Measurements from ENCODE around the gene CLDN10.

CLDN10 gene

GRCh38 chr13:95624020-95624419 is 71.5 kb downstream of the CLDN10 start:
- H3K4me2 ChIP-seq (ENCODE audit: insufficient read depth, low read length, poor library complexity, severe bottlenecking) = no peak overlapping the region
- H2BK12ac ChIP-seq (ENCODE audit: low read length) = no peak overlapping the region
- no peak overlapping the region for H2AK5ac ChIP-seq (ENCODE audit: low read depth, low read length)
- no peak overlapping the region for H3K4ac ChIP-seq (ENCODE audit: low read length)
- H3K27me3 ChIP-seq (ENCODE audit: control insufficient read depth in 3 of 3, insufficient read depth in 3 of 3, low read depth in 1 of 3, low read length in 3 of 3) = no peaks in the 10 kb centered on the region
- no peaks in the 10 kb centered on the region for H3K79me1 ChIP-seq (ENCODE audit: low read depth, low read length)
- no peak overlapping the region for H3K14ac ChIP-seq (ENCODE audit: low read length)
- no peak overlapping the region for H2BK120ac ChIP-seq (ENCODE audit: low read depth, low read length)
- no peak overlapping the region for H4K8ac ChIP-seq (ENCODE audit: low read depth, low read length)
- no peak overlapping the region for H3K4me3 ChIP-seq (ENCODE audit: low read length in 2 of 2)
- no peaks in the 10 kb centered on the region for H3K4me1 ChIP-seq (ENCODE audit: control insufficient read depth in 2 of 2, insufficient read depth in 1 of 2, low read depth in 1 of 2, low read length in 2 of 2)
- H3K18ac ChIP-seq (ENCODE audit: low read length) = no peak overlapping the region
- no peaks in the 10 kb centered on the region for H3K9me3 ChIP-seq (replicated peaks in 1 of 2; ENCODE audit: control insufficient read depth in 2 of 2, insufficient read depth in 1 of 2, low read depth in 1 of 2, low read length in 2 of 2)
- DNase-seq (ENCODE audit: low spot score) = peak; percentile 51
- no peak overlapping the region for H2BK5ac ChIP-seq (ENCODE audit: low read length)
- H3K27ac ChIP-seq (replicated peaks; ENCODE audit: low read length) = no peak overlapping the region
- no peak overlapping the region for H3K23ac ChIP-seq (ENCODE audit: low read depth, low read length, poor library complexity)
- no peak overlapping the region for H3K9ac ChIP-seq (ENCODE audit: low read depth, low read length, poor library complexity)
- no peak overlapping the region for H4K91ac ChIP-seq (ENCODE audit: low read depth, low read length, poor library complexity)
- no peak overlapping the region for H2BK15ac ChIP-seq (ENCODE audit: low read length)
- no peak overlapping the region for H2AFZ ChIP-seq (ENCODE audit: low read length)
- H3K36me3 ChIP-seq (replicated peaks in 1 of 2; ENCODE audit: control insufficient read depth in 2 of 2, insufficient read depth in 2 of 2, low read length in 2 of 2) = peaks cover 23 to 98% of the 10 kb centered on the region in 2 donors
- no CpG with 5 or more reads among the region's 5 CpGs for WGBS, 2 donors (ENCODE audit: extremely low coverage in 2 of 2, insufficient read length in 2 of 2, insufficient replicate concordance in 1 of 2)

- peaks cover 32 to 99% of the 10 kb centered on the region in 2 donors for H3K36me3 ChIP-seq (replicated peaks in 1 of 2; ENCODE audit: control insufficient read depth in 2 of 2, insufficient read depth in 2 of 2, low read length in 2 of 2)
- H2AFZ ChIP-seq (ENCODE audit: low read length) = no peak overlapping the region
- no peak overlapping the region for H4K8ac ChIP-seq (ENCODE audit: low read depth, low read length)
- no peak overlapping the region for H2BK12ac ChIP-seq (ENCODE audit: low read length)
- no peak overlapping the region for H2BK5ac ChIP-seq (ENCODE audit: low read length)
- no peaks in the 10 kb centered on the region for H3K4me1 ChIP-seq (ENCODE audit: control insufficient read depth in 2 of 2, insufficient read depth in 1 of 2, low read depth in 1 of 2, low read length in 2 of 2)
- no peak overlapping the region for H2BK15ac ChIP-seq (ENCODE audit: low read length)
- H3K18ac ChIP-seq (ENCODE audit: low read length) = no peak overlapping the region
- no peak overlapping the region for H3K23ac ChIP-seq (ENCODE audit: low read depth, low read length, poor library complexity)
- H3K4me3 ChIP-seq (ENCODE audit: low read length in 2 of 2) = no peak overlapping the region
- H3K4me2 ChIP-seq (ENCODE audit: insufficient read depth, low read length, poor library complexity, severe bottlenecking) = no peak overlapping the region
- no peaks in the 10 kb centered on the region for H3K27me3 ChIP-seq (ENCODE audit: control insufficient read depth in 3 of 3, insufficient read depth in 3 of 3, low read depth in 1 of 3, low read length in 3 of 3)
- DNase-seq (ENCODE audit: low spot score) = no peak
- H3K9ac ChIP-seq (ENCODE audit: low read depth, low read length, poor library complexity) = no peak overlapping the region
- no peak overlapping the region for H3K4ac ChIP-seq (ENCODE audit: low read length)
- H3K27ac ChIP-seq (replicated peaks; ENCODE audit: low read length) = no peak overlapping the region
- no peak overlapping the region for H2BK120ac ChIP-seq (ENCODE audit: low read depth, low read length)
- no peak overlapping the region for H2AK5ac ChIP-seq (ENCODE audit: low read depth, low read length)
- no peaks in the 10 kb centered on the region for H3K79me1 ChIP-seq (ENCODE audit: low read depth, low read length)
- no peak overlapping the region for H4K91ac ChIP-seq (ENCODE audit: low read depth, low read length, poor library complexity)
- H3K9me3 ChIP-seq (replicated peaks in 1 of 2; ENCODE audit: control insufficient read depth in 2 of 2, insufficient read depth in 1 of 2, low read depth in 1 of 2, low read length in 2 of 2) = no peaks in the 10 kb centered on the region
- no peak overlapping the region for H3K14ac ChIP-seq (ENCODE audit: low read length)
These were observed 74.2 kb downstream of the CLDN10 start for GRCh38 chr13:95626768-95627167.

GRCh38 chr13:95627590-95627989 is 75.1 kb downstream of the CLDN10 start:
- no peak overlapping the region for H4K91ac ChIP-seq (ENCODE audit: low read depth, low read length, poor library complexity)
- H2AFZ ChIP-seq (ENCODE audit: low read length) = no peak overlapping the region
- H3K14ac ChIP-seq (ENCODE audit: low read length) = no peak overlapping the region
- no peak overlapping the region for H3K4me3 ChIP-seq (ENCODE audit: low read length in 2 of 2)
- no peak overlapping the region for H2BK120ac ChIP-seq (ENCODE audit: low read depth, low read length)
- H2BK15ac ChIP-seq (ENCODE audit: low read length) = no peak overlapping the region
- H3K23ac ChIP-seq (ENCODE audit: low read depth, low read length, poor library complexity) = no peak overlapping the region
- H2BK5ac ChIP-seq (ENCODE audit: low read length) = no peak overlapping the region
- H3K79me1 ChIP-seq (ENCODE audit: low read depth, low read length) = no peaks in the 10 kb centered on the region
- no CpG with 5 or more reads among the region's 1 CpG for WGBS, 2 donors (ENCODE audit: extremely low coverage in 2 of 2, insufficient read length in 2 of 2, insufficient replicate concordance in 1 of 2)
- H3K4me1 ChIP-seq (ENCODE audit: control insufficient read depth in 2 of 2, insufficient read depth in 1 of 2, low read depth in 1 of 2, low read length in 2 of 2) = no peaks in the 10 kb centered on the region
- no peak overlapping the region for H3K4ac ChIP-seq (ENCODE audit: low read length)
- no peak overlapping the region for H3K18ac ChIP-seq (ENCODE audit: low read length)
- H3K9ac ChIP-seq (ENCODE audit: low read depth, low read length, poor library complexity) = no peak overlapping the region
- no peak overlapping the region for H4K8ac ChIP-seq (ENCODE audit: low read depth, low read length)
- no peak overlapping the region for H3K27ac ChIP-seq (replicated peaks; ENCODE audit: low read length)
- DNase-seq (ENCODE audit: low spot score) = no peak
- H2BK12ac ChIP-seq (ENCODE audit: low read length) = no peak overlapping the region
- peaks cover 36 to 99% of the 10 kb centered on the region in 2 donors for H3K36me3 ChIP-seq (replicated peaks in 1 of 2; ENCODE audit: control insufficient read depth in 2 of 2, insufficient read depth in 2 of 2, low read length in 2 of 2)
- no peak overlapping the region for H2AK5ac ChIP-seq (ENCODE audit: low read depth, low read length)
- H3K9me3 ChIP-seq (replicated peaks in 1 of 2; ENCODE audit: control insufficient read depth in 2 of 2, insufficient read depth in 1 of 2, low read depth in 1 of 2, low read length in 2 of 2) = no peaks in the 10 kb centered on the region
- no peaks in the 10 kb centered on the region for H3K27me3 ChIP-seq (ENCODE audit: control insufficient read depth in 3 of 3, insufficient read depth in 3 of 3, low read depth in 1 of 3, low read length in 3 of 3)
- no peak overlapping the region for H3K4me2 ChIP-seq (ENCODE audit: insufficient read depth, low read length, poor library complexity, severe bottlenecking)

- Histone ChIP-seq H3K4me2 (ENCODE audit: insufficient read depth, low read length, poor library complexity, severe bottlenecking) (no peak overlapping the region), H2BK15ac (ENCODE audit: low read length) (no peak overlapping the region), H3K27ac (replicated peaks; ENCODE audit: low read length) (no peak overlapping the region), H2BK12ac (ENCODE audit: low read length) (no peak overlapping the region), H4K91ac (ENCODE audit: low read depth, low read length, poor library complexity) (no peak overlapping the region), H2BK5ac (ENCODE audit: low read length) (no peak overlapping the region), H3K14ac (ENCODE audit: low read length) (no peak overlapping the region), H3K4me3 (ENCODE audit: low read length in 2 of 2) (no peak overlapping the region), H3K9ac (ENCODE audit: low read depth, low read length, poor library complexity) (no peak overlapping the region), H2AK5ac (ENCODE audit: low read depth, low read length) (no peak overlapping the region), H3K18ac (ENCODE audit: low read length) (no peak overlapping the region), H3K36me3 (replicated peaks in 1 of 2; ENCODE audit: control insufficient read depth in 2 of 2, insufficient read depth in 2 of 2, low read length in 2 of 2) (peaks cover 36 to 99% of the 10 kb centered on the region in 2 donors), H3K4ac (ENCODE audit: low read length) (no peak overlapping the region), H4K8ac (ENCODE audit: low read depth, low read length) (no peak overlapping the region), H3K23ac (ENCODE audit: low read depth, low read length, poor library complexity) (no peak overlapping the region), H3K79me1 (ENCODE audit: low read depth, low read length) (no peaks in the 10 kb centered on the region), H2BK120ac (ENCODE audit: low read depth, low read length) (no peak overlapping the region), H3K9me3 (replicated peaks in 1 of 2; ENCODE audit: control insufficient read depth in 2 of 2, insufficient read depth in 1 of 2, low read depth in 1 of 2, low read length in 2 of 2) (no peaks in the 10 kb centered on the region), H3K27me3 (ENCODE audit: control insufficient read depth in 3 of 3, insufficient read depth in 3 of 3, low read depth in 1 of 3, low read length in 3 of 3) (no peaks in the 10 kb centered on the region), H3K4me1 (ENCODE audit: control insufficient read depth in 2 of 2, insufficient read depth in 1 of 2, low read depth in 1 of 2, low read length in 2 of 2) (no peaks in the 10 kb centered on the region), H2AFZ (ENCODE audit: low read length) (no peak overlapping the region)
- DNase-seq (ENCODE audit: low spot score) = no peak
- no CpG with 5 or more reads among the region's 1 CpG for WGBS, 2 donors (ENCODE audit: extremely low coverage in 2 of 2, insufficient read length in 2 of 2, insufficient replicate concordance in 1 of 2)
These were observed 76.0 kb downstream of the CLDN10 start for GRCh38 chr13:95628488-95628887.

All from neuronal stem cell (in vitro differentiated cells).